ENCODE results near the gene ZNF724.
A peak's percentile ranks its signal among the peaks of the same experiment; 100 is the strongest.

The ZNF724 gene

DNA sequence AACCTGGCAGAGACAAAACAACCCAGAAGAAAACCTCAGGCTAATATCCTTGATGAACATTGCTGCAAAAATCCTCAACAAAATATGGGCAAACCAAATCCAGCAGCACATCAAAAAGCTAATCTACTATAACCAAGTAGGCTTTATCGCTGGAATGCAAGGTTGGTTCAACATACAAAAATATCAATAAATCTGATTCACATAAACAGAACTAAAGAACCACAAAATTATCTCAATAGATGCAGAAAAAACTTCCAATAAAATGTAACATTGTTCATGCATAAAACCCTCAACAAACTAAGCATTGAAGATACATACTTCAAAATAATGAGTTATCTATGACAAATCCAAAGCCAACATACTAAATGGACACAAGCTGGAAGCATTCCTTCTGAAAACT lies 8.8 kb downstream of the ZNF724 start:
- DNase-seq, result no peak

DNA sequence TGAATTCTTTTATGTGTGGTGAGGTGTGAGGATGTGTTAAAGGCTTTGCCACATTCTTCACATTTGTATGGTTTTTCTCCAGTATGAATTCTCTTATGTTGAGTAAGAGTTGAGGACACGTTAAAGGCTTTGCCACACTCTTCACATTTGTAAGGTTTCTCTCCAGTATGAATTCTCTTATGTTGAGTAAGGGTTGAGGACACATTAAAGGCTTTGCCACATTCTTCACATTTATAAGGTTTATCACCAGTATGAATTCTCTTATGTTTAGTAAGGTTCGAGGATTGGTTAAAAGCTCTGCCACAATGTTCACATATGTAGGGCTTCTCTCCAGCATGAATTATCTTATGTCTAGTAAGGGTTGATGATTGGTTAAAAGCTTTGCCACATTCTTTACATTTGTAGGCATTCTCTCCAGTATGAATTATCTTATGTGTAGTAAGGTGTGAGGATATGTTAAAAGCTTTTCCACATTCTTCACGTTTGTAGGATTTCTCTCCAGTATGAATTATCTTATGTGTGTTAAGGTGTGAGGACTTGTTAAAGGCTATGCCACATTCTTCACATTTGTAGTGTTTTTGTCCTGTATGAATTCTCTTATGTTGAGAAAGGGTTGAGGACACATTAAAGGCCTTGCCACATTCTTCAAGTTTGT lies 27.1 kb downstream of the ZNF724 start:
- DNase-seq, result no peak

DNA sequence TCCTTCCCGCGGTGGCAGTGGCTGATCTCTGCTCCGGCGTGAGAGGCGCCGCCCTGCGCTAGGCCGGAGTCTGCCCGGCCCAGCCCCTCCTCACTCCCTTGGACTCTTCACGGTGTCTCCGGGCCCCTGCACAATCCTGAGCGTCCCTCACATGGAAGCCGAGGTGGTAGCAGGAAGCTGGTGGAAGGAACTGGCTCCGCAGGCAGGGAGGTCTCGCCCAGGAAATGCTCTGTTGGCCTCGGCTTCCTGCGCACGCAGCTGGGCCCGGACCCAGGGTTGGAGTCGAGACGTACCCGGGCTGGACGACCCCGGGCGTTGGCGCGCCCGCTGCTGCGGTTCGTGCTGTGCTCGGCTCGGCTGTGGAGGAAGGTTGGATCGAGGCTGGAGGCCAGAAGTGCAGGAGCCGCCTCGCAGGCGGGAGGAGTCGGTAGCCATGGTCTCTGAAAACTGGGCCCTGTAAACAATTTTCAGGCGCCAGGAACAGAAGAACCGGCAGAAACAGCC lies 46.3 kb downstream of the ZNF724 start:
- peak; percentile 30 for DNase-seq

DNA sequence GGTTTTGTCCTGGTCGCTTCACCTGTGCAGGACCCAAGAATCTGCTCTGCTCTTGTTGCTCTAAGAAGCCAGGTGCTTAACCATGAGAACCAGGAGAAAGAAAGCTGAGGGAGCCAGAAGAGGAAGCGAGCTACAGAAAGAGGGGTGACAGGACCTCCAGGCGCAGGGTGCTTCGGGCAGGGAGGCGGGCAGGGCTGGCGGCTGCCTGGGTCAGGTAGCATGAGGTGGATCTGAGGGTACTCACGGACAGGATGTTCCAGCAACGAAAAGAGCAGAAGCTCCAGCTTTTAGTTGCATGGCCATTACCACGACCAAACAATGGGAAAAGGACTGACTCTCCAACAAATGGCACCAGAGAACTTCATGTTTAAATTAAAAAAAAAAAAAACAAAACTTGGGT lies 59.9 kb downstream of the ZNF724 start:
- no peak for DNase-seq

DNA sequence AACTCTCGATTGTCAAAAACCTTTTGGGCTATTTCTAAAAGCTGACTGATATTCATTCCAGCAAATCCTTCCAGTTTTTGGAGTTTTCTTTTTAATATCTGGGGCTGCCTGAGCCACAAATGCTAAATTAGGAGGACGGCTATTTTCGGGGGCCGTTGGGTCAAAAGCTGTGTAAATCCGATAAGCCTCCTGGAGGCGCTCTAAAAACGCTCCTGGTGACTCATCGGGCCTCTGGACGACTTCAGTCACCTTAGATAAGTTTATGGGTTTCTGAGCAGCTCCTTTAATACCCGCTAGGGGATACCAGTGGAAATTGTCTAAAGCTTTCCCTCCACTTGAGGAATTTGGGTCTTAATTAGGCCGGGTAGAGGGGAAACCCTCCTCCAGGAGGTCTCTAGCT lies 66.9 kb downstream of the ZNF724 start:
- DNase-seq, result no peak

Data from right hindlimb (tissue), 1 donor.